ENCODE measurements around the gene ZNF185.
"Not testable (repeated sequence)": the region's sequence is repeated elsewhere in the genome, so short reads cannot be mapped to it uniquely, and the experiment has no call there.

GRCh38 chrX:152910018-152910417 lies 12.2 kb downstream of the ZNF185 start:
- not testable (repeated sequence) for TF ChIP-seq EP300, POLR2A (IDR thresholded peaks at IDR 0.05)
